ENCODE results near the gene BCAM. TPM values are rescaled to one million over a fixed set of nuclear protein-coding genes. Genes with fewer than 3 reads are reported as not detected.
"Not testable (repeated sequence)": the region's sequence is repeated elsewhere in the genome, so short reads cannot be mapped to it uniquely, and the experiment has no call there.

BCAM gene, protein sequence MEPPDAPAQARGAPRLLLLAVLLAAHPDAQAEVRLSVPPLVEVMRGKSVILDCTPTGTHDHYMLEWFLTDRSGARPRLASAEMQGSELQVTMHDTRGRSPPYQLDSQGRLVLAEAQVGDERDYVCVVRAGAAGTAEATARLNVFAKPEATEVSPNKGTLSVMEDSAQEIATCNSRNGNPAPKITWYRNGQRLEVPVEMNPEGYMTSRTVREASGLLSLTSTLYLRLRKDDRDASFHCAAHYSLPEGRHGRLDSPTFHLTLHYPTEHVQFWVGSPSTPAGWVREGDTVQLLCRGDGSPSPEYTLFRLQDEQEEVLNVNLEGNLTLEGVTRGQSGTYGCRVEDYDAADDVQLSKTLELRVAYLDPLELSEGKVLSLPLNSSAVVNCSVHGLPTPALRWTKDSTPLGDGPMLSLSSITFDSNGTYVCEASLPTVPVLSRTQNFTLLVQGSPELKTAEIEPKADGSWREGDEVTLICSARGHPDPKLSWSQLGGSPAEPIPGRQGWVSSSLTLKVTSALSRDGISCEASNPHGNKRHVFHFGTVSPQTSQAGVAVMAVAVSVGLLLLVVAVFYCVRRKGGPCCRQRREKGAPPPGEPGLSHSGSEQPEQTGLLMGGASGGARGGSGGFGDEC
- 100 to 1,000 TPM; 146 to 161 TPM for total RNA-seq
- polyA plus RNA-seq, result 100 to 1,000 TPM in 1 of 2 donors, 10 to 100 TPM in 1; 43.1 to 109 TPM
- long read RNA-seq, donor 1, transcript BCAM-201 (15 exons, 2,453 nt), result major isoform, 40 of 56 reads
- long read RNA-seq, donor 1, partial matches to known transcripts, result 13 of 56 reads
- long read RNA-seq, donor 1, other reads (novel, unspliced or antisense), result 3 of 56 reads
- long read RNA-seq, donor 2, transcript BCAM-201 (15 exons, 2,453 nt), result major isoform, 24 of 32 reads
- long read RNA-seq, donor 2, partial matches to known transcripts, result 8 of 32 reads
- long read RNA-seq, donor 2, other reads (novel, unspliced or antisense), result 0 of 32 reads

DNA sequence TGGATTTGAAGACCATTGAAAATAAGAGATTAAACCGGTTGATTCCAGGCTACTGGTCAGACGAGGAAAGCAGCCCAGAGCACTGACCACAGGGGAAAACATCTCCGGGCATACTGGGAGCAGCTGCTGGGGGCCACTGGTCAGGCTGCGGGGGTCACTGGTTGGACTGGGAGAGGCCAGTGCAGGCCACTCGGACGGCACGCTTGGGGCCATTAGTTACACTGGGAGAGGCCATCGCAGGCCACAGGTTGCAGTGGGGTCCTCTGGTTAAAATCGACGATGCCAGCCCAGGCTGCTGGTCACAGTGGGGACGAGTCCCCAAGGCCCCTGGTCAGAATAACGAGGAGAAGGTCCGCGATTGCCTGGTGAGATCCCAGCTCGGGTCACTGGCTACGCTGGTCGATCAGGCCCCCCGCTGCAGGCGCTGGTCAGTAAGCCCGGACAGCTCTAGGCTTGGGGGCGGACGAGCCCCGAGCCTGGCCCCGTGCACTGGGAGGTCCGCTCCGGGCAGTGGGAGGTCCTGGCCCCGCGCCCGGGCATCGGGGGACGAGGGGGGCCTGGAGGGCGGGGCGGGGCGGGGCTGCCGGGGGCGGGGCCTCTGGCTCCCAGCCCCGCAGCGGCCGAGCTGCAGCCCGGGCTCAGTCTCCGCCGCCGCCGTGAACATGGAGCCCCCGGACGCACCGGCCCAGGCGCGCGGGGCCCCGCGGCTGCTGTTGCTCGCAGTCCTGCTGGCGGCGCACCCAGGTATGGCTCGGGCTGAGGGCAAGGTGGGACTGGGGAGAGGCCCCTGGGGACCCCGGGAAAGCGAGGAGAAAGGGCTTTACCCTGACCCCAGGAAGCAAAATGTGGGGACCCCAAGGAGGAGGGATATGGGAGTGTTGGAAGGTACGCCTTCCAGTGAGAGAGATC lies at the start of gene BCAM:
BCAM (plus strand) TSS at position 641 of the 909 bp plus-strand sequence; CDS start at position 663, 22 bp downstream.
- H3K27me3 ChIP-seq (ENCODE audit: control insufficient read depth in 1 of 2, insufficient read depth in 2 of 2, low read length in 1 of 2), result no peaks in the 10 kb centered on the region
- intact Hi-C loops (cut with DNase I), result no loop called here
- peak; percentile 89 to 91 for DNase-seq
- H3K9me3 ChIP-seq (ENCODE audit: control insufficient read depth, low read length), result peaks cover 2% of the 10 kb centered on the region
- peak within 1 kb of the TSS in 1 of 2 donors; percentile 76 for H3K27ac ChIP-seq (ENCODE audit: low read depth in 1 of 2, low read length in 2 of 2)
- H3K4me3 ChIP-seq (ENCODE audit: low read length in 2 of 2), result peak within 1 kb of the TSS; percentile 67 to 97
- H3K36me3 ChIP-seq (ENCODE audit: control insufficient read depth in 1 of 2, insufficient read depth in 2 of 2, low read length in 1 of 2), result peaks cover 0 to 1% of the 10 kb centered on the region in 2 donors
- ATAC-seq (ENCODE audit: low FRiP score), result peak; percentile 90
- 1% methylated on average over 49 to 59 of the region's 59 CpGs for WGBS, 2 donors
- H3K4me1 ChIP-seq (ENCODE audit: control insufficient read depth in 1 of 2, insufficient read depth in 2 of 2, low read length in 2 of 2), result no peaks in the 10 kb centered on the region

DNA sequence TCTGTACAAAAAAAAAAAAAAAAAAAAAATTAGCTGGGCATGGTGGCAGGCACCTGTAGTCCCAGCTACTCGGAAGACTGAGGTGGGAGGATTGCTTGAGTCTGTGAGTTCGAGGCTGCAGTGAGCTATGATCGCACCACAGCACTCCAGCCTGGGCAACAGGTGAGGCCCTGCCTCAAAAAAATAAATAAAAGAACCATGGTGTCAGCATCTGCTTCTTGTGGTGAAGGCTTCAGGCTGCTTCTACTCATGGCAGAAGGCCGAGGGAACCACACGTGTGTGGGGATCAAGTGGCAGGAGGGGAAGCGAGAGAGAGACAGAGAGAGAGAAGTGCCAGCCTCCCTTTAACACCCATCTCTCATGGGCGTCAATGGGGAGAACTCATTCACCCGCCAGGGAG lies 46.9 kb upstream of the BCAM start:
- H3K9me3 ChIP-seq (ENCODE audit: control insufficient read depth, low read length), result no peaks in the 10 kb centered on the region
- DNase-seq, result no peak
- intact Hi-C loops (cut with DNase I), result no loop called here
- H3K36me3 ChIP-seq (ENCODE audit: control insufficient read depth in 1 of 2, insufficient read depth in 2 of 2, low read length in 1 of 2), result no peaks in the 10 kb centered on the region
- ATAC-seq (ENCODE audit: low FRiP score), result no peak
- WGBS, 2 donors, result 92 to 93% methylated on average over 8 of the region's 8 CpGs
- no peaks in the 10 kb centered on the region for H3K27me3 ChIP-seq (ENCODE audit: control insufficient read depth in 1 of 2, insufficient read depth in 2 of 2, low read length in 1 of 2)
- no peak overlapping the region for H3K27ac ChIP-seq (ENCODE audit: low read depth in 1 of 2, low read length in 2 of 2)
- no peaks in the 10 kb centered on the region for H3K4me1 ChIP-seq (ENCODE audit: control insufficient read depth in 1 of 2, insufficient read depth in 2 of 2, low read length in 2 of 2)
- H3K4me3 ChIP-seq (ENCODE audit: low read length in 2 of 2), result no peak overlapping the region

DNA sequence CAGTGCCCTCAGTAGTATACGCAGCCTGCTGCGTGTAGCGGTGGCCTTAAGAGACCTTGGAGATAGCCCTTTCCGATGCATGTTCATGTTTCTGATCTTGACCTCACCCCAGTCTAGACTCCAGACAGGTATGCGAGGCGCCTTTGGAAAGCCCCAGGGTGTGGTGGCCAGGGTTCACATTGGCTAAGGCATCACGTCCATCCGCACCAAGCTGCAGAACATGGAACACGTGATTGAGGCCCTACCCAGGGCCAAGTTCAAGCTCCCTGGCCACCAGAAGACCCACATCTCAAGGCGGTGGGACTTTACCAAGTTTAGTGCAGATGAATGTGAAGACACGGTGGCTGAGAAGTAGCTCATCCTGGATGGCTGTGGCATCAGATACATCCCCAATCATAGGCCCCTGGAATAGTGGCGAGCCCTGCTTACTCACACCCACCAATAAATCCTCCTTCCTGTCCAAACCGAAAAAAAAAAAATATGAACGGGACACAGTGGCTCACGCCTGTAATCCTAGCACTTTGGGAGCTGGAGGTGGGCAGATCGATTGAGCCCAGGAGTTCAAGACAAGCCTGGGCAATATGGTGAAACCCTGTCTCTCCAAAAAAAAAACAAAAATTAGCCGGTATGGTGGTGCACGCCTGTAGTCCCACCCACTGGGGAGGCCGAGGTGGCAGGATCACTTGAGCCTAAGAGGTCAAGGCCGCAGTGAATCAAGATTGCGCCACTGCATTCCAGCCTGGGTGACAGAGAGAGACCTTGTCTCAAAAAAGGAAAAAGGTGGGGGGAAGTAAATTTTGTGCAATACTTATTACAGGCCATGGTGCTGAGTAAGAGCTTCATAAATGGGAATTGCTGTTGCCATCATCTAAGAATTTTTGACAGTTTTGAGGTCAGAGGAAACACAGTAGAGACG lies 43.6 kb upstream of the BCAM start:
- Histone ChIP-seq H3K27me3 (ENCODE audit: control insufficient read depth in 1 of 2, insufficient read depth in 2 of 2, low read length in 1 of 2) (no peaks in the 10 kb centered on the region), H3K4me3 (ENCODE audit: low read length in 2 of 2) (no peak overlapping the region), H3K36me3 (ENCODE audit: control insufficient read depth in 1 of 2, insufficient read depth in 2 of 2, low read length in 1 of 2) (no peaks in the 10 kb centered on the region), H3K4me1 (ENCODE audit: control insufficient read depth in 1 of 2, insufficient read depth in 2 of 2, low read length in 2 of 2) (no peaks in the 10 kb centered on the region), H3K27ac (ENCODE audit: low read depth in 1 of 2, low read length in 2 of 2) (no peak overlapping the region), H3K9me3 (ENCODE audit: control insufficient read depth, low read length) (no peaks in the 10 kb centered on the region)
- DNase-seq (no peak), ATAC-seq (ENCODE audit: low FRiP score) (no peak)
- WGBS, 2 donors, result 89 to 91% methylated on average over 22 of the region's 22 CpGs
- intact Hi-C loops (cut with DNase I), result no loop called here

DNA sequence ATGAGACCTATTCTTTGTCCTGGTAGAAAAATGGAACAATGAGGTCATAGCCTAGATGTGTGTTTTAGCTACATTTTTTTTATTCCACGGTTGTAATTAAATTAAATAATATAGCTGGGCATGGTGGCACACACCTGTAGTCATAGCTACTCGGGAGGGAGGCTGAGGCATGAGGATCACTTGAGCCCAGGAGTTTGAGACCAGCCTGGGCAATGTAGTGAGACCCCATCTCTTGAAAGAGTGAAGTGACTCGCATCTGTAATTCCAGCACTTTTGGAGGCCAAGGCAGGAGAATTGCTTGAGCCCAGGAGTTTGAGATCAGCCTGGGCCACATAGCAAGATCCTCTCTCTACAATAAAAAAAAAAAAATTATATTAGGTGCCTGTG lies 43.0 kb upstream of the BCAM start:
- ATAC-seq (ENCODE audit: low FRiP score), result no peak
- Histone ChIP-seq H3K27ac (ENCODE audit: low read depth in 1 of 2, low read length in 2 of 2) (no peak overlapping the region), H3K36me3 (ENCODE audit: control insufficient read depth in 1 of 2, insufficient read depth in 2 of 2, low read length in 1 of 2) (no peaks in the 10 kb centered on the region), H3K9me3 (ENCODE audit: control insufficient read depth, low read length) (no peaks in the 10 kb centered on the region), H3K27me3 (ENCODE audit: control insufficient read depth in 1 of 2, insufficient read depth in 2 of 2, low read length in 1 of 2) (no peaks in the 10 kb centered on the region), H3K4me1 (ENCODE audit: control insufficient read depth in 1 of 2, insufficient read depth in 2 of 2, low read length in 2 of 2) (no peaks in the 10 kb centered on the region), H3K4me3 (ENCODE audit: low read length in 2 of 2) (no peak overlapping the region)
- 87 to 93% methylated on average over 3 of the region's 3 CpGs for WGBS, 2 donors
- DNase-seq, result no peak
- intact Hi-C loops (cut with DNase I), result no loop called here

DNA sequence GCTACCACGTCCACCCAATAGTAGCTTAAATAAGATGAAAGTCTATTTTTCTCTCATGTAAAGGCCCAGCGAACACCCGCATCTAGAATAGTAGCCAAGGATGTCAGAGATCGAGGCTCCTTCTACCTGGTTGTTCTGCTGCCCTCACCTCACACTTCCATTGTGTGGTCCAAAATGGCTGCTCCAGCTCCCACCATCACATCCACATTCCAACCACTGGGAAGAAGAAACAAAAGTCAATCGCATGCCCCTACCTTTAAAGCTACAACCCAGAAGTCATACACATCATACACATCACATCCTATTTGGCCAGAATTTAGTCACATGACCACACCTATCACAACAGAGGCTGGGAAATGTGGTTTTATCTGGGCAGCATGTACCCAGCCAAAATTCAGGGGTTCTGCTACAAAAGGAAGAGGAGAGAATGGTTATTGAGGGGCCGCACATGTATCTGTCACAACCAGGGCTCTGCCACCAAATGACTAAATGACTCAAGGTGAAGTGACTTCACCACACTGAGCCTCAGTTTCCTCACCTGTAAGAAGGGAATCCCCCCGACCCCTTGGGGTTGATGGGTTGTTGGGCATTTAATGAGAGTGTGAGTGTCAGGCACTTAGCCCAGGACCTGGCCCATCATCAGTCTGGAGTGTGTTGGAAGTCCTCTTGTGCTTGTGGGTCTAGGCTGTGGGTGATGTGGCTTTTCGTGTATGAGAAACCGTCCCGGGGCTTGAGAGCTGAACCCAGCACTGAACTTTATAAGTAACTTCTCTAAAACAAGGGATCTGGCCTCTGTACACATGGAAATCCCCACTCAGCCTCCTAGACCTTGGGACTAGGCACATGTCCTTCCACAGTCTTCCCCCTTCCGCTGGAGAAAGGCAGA lies 41.4 kb upstream of the BCAM start:
- WGBS, 2 donors, result 81 to 82% methylated on average over 11 of the region's 11 CpGs
- Histone ChIP-seq H3K4me3 (ENCODE audit: low read length in 2 of 2) (no peak overlapping the region), H3K9me3 (ENCODE audit: control insufficient read depth, low read length) (no peaks in the 10 kb centered on the region), H3K36me3 (ENCODE audit: control insufficient read depth in 1 of 2, insufficient read depth in 2 of 2, low read length in 1 of 2) (no peaks in the 10 kb centered on the region), H3K27me3 (ENCODE audit: control insufficient read depth in 1 of 2, insufficient read depth in 2 of 2, low read length in 1 of 2) (no peaks in the 10 kb centered on the region), H3K27ac (ENCODE audit: low read depth in 1 of 2, low read length in 2 of 2) (no peak overlapping the region), H3K4me1 (ENCODE audit: control insufficient read depth in 1 of 2, insufficient read depth in 2 of 2, low read length in 2 of 2) (no peaks in the 10 kb centered on the region)
- no peak for DNase-seq
- intact Hi-C loops (cut with DNase I), result no loop called here
- ATAC-seq (ENCODE audit: low FRiP score), result no peak

DNA sequence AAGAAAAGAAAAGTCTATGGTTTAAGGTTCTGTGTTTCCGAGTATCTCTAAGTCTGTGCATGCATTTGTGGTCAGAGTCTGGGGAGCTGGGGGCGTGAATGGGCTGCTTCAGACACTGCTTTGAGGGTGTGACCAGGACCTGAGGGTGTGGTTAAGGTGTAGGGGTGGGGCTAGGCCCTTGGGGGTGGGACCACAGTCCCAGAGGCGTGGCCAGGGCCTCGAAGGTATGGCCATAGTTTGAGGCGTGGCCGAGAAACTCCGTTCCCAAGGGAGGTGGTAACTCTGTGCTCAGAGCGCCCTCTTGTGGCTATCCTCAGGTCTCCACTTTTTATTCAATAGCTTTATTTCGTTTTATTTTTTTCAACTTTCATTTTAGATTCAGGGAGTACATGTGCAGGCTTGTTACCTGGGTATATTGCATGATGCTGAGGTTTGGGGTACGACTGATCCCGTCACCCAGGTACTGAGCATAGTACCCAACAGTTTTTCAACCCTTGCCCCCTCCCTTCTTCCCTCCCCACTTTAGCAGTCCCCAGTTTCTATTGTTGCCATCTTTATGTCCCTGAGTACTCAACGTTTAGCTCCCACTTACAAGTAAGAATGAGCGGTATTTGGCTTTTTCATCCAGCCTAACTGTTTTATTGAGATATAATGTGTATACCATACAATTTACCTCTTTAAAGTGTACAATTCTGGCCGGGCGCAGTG lies 38.2 kb upstream of the BCAM start:
- 14 to 16% methylated on average over 15 of the region's 15 CpGs for WGBS, 2 donors
- Histone ChIP-seq H3K36me3 (ENCODE audit: control insufficient read depth in 1 of 2, insufficient read depth in 2 of 2, low read length in 1 of 2) (no peaks in the 10 kb centered on the region), H3K9me3 (ENCODE audit: control insufficient read depth, low read length) (no peaks in the 10 kb centered on the region), H3K27me3 (ENCODE audit: control insufficient read depth in 1 of 2, insufficient read depth in 2 of 2, low read length in 1 of 2) (no peaks in the 10 kb centered on the region), H3K4me1 (ENCODE audit: control insufficient read depth in 1 of 2, insufficient read depth in 2 of 2, low read length in 2 of 2) (no peaks in the 10 kb centered on the region), H3K27ac (ENCODE audit: low read depth in 1 of 2, low read length in 2 of 2) (no peak overlapping the region), H3K4me3 (ENCODE audit: low read length in 2 of 2) (no peak overlapping the region)
- ATAC-seq (ENCODE audit: low FRiP score), result peak; percentile 94
- intact Hi-C loops (cut with DNase I), result loop anchor here (1.0 to 2.0 kb wide), 3 partner anchors 46 to 81 kb away; no protein-coding TSS in a partner anchor
- peak; percentile 95 to 96 for DNase-seq

DNA sequence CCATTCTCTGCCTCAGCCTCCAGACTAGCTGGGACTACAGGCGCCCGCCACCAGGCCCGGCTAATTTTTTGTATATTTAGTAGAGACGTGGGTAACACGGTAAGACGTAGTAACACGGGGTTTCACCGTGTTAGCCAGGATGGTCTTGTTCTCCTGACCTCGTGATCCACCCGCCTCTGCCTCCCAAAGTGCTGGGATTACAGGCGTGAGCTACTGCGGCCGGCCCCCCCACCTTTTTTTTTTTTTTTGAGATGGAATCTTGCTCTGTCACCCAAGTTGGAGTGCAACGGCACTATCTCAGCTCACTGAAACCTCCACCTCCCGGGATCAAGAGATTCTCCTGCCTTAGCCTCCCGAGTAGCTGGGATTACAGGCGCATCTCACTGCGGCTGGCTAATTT lies 36.8 kb upstream of the BCAM start:
- WGBS, 2 donors, result 71 to 75% methylated on average over 18 of the region's 18 CpGs
- H3K4me3 ChIP-seq (ENCODE audit: low read length in 2 of 2); H3K9me3 ChIP-seq (ENCODE audit: control insufficient read depth, low read length); H3K27me3 ChIP-seq (ENCODE audit: control insufficient read depth in 1 of 2, insufficient read depth in 2 of 2, low read length in 1 of 2); ATAC-seq (ENCODE audit: low FRiP score); intact Hi-C loops (cut with DNase I); DNase-seq; H3K36me3 ChIP-seq (ENCODE audit: control insufficient read depth in 1 of 2, insufficient read depth in 2 of 2, low read length in 1 of 2); H3K4me1 ChIP-seq (ENCODE audit: control insufficient read depth in 1 of 2, insufficient read depth in 2 of 2, low read length in 2 of 2); H3K27ac ChIP-seq (ENCODE audit: low read depth in 1 of 2, low read length in 2 of 2): not testable (repeated sequence)

Measured in aorta (tissue), 5 donors.